ENCODE results near the gene SLCO2B1.

Gene SLCO2B1

DNA sequence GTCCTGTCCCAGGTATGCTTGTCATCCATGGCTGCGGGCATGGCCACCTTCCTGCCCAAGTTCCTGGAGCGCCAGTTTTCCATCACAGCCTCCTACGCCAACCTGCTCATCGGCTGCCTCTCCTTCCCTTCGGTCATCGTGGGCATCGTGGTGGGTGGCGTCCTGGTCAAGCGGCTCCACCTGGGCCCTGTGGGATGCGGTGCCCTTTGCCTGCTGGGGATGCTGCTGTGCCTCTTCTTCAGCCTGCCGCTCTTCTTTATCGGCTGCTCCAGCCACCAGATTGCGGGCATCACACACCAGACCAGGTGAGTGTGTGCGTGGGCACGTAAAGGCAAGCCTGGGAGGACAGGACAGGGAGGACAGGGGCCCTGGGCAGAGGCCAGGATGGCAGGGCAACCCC, 42.4 kb downstream of the SLCO2B1 start:
- no peak for DNase-seq (ENCODE audit: low spot score)

DNA sequence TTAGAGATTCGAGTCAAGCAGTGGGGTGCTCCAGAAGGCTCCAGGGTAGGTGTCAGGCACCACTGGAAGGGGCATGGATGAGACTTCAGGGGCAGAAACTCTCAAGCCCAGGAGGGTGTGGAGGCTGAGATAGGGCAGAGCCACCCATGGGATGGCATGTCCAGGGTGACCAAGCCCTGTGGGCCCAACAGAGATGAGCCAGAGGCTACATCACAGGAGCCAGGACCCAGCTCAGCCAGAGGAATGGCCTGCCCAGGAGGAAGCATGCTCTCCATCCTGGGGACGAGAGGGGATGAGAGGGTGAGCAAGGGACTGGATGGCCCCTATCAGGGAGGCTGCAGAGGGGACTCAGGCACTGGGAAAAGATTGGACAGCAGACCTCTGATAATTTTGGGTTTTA, 42.8 kb downstream of the SLCO2B1 start:
- no peak for DNase-seq (ENCODE audit: low spot score)

DNA sequence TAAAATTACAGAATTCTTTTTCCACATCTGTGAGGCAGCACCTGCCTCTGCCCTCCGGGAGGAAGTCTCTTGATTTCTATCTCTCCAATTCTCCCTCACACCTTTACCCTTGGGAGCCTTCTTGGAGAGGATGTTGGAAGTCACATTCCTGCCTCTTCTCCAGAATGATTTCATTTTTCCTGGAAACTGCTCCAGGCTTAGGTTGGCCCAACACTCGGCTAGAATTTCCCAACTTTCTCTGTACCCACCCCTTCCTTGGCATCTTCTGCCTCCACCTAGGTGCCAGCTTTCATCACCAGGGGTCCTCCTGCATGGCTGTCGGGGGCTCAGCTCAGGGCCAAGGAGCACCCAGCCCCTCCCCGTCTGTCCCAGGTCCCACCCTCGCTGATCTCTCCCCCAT, 43.2 kb downstream of the SLCO2B1 start:
- DNase-seq (ENCODE audit: low spot score), result no peak

DNA sequence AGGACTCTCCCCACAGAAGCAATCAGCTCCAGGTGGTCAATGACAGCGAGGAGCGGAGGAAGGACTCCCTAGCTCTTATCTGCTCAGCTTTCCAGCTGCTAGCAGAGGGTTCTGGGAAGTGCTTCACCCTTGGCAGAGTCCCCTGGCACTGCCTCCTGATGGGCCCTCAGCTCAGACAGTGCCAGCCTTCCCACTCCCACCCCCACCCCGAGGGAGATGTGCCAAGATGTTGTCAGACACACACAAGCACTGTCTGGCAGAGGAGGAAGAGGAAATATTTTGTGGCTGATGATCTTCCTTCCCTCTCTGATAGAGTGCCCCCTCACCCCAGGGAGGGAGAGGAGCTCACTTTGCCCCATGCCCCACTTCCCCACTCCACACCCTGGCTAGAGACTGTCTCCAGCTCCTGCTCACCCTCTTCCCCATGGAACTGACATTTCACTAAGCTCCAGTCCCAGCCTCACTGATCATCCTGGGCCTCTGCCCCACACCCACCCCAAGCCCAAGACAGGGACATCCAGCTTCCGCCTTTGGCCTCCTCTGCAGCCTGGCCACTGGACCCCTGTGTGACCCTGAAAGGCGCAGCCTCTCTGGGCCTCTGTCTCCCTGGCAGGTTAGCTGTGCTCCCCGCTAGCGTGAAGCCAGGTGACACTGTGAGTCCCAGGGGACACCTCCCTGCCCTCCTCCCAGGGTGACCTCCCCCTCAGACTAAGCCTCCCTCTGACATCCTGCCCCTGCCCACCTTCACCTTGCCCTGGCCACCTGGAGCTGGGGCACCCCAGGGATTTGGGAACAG, 44.5 kb downstream of the SLCO2B1 start:
- peak; percentile 84 for DNase-seq (ENCODE audit: low spot score)

DNA sequence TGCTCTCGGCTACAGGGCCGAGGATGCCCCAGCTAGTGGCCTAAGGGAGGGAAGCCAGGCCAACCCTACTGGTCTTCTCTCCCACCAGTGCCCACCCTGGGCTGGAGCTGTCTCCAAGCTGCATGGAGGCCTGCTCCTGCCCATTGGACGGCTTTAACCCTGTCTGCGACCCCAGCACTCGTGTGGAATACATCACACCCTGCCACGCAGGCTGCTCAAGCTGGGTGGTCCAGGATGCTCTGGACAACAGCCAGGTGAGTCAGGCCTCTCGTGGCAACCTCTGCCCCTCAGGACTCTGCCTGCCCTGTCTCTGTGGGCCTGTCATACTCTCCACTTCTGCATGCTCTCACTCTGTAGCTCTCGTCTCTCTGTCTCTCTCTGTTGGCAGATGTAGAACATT, 45.5 kb downstream of the SLCO2B1 start:
- no peak for DNase-seq (ENCODE audit: low spot score)

DNA sequence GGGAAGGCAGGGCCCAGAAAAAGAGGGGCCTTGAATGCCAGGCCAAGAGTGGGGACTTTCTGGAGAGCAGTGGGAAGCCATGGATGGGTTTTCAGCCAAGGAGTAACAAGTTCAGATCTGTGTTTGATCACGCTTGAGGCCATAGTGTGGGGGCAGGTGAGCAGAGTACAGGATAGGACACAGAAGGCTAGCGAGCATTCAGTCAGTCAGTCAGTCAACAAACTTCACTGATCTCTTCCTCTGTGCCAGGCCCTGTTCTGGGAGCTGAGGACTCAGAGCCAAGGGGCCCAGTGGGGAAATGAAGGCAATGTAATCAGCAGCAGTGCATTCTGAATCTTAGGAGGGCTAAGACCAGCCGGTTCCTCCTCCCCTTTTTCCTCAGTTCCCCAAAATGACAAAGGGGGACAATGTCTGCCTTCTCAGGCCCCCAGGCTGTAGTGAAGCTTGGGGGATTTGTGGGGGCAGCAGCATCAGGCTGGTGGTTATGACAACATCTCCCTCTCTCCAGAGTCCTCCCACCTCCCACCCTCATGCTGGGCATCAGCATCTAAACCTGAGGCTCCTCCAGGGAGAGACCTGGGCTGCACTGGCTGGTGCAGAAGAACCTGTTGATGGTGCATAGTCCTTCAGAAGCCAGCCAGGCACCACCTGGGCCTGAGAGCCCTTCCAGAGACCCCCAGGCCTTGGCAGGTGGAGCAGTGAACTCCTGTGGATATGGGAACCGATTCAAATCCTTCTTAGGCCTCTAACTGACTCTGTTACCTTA, 46.8 kb downstream of the SLCO2B1 start:
- no peak for DNase-seq (ENCODE audit: low spot score)

DNA sequence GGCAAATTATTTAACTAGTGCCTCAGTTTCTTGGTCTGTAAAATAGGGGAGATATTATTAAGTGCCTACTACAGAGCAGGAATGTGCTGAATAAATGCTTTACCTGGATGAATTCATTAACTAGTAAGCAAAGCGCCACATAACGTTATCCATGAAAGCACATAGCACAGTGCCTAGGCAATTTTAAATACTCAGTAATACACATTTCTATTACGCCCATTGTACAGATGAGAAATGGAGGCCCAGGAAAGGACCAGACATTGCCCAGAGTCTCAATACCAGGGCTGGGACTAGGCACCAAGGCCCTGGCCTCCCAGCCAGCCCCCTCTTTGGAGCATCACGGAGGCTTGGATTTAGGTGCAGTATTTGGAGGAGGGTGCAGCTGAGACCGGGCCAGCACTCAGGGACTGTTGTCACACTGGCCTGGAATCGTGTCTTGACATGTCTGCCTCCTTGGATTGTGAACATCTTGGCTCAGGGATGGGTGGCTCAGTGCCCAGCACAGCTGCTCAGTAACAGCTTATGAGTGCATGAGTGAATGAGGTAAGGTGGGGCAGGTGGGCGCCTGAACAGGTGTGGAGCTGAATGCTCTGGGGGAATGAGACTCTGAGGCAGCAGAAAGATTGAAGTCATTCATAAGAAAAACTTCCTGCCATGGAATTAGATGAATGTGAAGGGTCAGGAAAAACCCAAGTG, 47.5 kb downstream of the SLCO2B1 start:
- no peak for DNase-seq (ENCODE audit: low spot score)

DNA sequence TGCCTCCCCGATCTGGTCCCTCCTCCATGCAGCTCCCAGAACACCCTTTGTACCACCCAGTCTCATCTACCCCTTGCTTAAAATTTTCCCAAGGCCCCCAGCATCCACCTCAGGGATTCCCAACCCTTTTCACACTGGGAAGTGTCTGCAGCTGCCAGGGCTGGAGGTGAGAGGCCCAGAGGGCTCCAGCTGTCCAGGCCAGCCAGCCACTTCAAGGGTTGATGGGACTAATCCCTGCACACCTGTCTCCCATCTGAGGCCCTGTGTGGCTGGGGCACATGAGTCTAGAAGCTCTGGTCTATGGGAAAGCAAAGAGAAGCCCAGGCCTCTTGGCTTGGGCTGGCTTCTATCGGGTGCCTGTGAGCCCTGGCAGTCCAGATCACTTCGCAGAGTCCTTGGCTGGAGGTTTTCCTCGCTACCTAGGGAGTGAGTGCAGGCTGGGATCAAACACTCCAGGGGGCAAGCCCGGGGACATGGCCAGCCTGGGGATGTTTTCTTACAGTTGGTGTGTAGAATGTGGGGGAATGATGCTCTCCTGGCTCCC, 48.6 kb downstream of the SLCO2B1 start:
- DNase-seq (ENCODE audit: low spot score), result no peak

DNA sequence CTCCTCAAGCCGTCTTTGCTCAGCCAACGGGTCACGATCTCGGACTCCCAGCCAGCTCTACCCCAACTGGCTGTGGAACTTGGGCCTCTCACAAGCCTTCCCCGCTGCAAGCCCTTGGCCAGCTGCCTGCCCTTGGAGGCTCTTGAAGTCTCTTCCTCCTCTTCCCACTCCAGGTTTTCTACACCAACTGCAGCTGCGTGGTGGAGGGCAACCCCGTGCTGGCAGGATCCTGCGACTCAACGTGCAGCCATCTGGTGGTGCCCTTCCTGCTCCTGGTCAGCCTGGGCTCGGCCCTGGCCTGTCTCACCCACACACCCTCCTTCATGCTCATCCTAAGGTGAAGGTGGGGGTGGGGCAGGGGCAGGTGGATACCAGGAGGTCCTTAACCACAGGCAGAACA, 49.1 kb downstream of the SLCO2B1 start:
- DNase-seq (ENCODE audit: low spot score), result peak; percentile 30

DNA sequence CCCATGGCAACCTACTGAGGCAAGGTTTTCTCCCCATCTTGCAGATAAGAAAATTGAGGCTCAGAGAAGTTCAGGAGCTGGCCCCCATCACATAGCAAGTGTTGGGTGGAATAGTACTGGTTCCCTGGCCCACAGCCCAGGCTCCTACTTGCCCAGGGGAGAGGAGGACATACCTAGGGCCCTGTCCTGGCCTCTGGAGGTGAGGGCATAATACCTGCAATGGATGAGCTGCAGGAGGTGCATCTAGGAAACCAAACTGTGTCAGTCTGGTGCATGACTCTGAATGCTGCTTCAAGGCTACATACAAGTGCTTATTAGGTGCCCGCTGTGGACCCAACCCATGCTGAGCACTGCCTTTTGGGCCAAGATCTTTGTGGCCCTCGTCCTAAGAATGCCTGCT, 49.6 kb downstream of the SLCO2B1 start:
- DNase-seq (ENCODE audit: low spot score), result no peak

DNA sequence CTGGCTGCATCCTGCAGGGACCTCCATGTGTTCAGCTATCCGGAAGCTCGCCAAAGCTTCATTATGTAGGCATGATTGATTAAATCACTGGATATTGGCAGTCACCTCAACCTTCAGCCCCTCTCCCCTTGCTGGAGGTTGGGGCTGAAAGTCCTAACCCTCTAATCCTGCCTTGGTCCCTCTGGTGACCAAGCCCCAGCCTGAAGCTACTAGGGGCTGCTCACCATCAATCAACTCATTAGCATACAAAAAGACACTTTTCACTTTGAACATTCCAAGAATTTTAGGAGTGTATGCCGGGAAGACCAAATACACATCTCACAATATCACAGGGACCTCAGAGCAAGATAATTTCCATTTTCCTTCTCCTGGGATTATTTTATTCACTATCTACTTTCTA, 50.9 kb downstream of the SLCO2B1 start:
- no peak for DNase-seq (ENCODE audit: low spot score)

DNA sequence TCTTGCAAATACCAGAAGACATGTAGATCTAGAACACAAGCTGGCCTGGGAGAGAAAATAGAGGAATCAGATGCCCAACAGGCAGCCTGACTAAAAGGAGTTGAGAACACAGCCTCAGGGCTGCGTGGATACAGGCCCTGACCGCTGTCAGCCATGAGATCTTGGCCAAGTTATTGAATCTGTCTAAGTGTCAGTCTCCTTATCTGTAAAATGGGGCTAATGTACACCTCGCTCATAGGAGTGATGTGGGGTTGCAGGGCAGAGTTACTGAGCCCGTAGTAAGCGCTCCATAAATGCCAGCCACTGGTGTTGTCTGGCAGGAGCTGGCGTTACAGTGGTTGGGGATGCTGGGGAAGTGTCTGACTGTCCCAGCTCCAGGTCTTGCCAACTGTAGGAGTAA, 51.3 kb downstream of the SLCO2B1 start:
- no peak for DNase-seq (ENCODE audit: low spot score)

DNA sequence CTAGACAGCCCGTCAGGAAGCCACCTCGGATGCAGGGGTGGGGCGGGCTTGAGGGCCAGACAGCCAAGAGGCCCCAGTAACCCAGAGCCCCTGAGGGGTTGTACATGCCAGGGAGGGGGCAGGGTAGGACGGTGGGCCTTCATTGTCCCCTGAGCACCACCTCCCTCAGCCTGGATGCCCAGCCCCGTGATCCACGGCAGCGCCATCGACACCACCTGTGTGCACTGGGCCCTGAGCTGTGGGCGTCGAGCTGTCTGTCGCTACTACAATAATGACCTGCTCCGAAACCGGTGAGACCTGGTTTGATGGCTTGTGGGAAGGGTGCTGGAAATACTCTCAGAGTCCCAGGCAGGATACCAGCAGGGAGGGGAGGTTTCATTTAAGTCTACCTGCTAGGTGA, 52.2 kb downstream of the SLCO2B1 start:
- DNase-seq (ENCODE audit: low spot score), result no peak

DNA sequence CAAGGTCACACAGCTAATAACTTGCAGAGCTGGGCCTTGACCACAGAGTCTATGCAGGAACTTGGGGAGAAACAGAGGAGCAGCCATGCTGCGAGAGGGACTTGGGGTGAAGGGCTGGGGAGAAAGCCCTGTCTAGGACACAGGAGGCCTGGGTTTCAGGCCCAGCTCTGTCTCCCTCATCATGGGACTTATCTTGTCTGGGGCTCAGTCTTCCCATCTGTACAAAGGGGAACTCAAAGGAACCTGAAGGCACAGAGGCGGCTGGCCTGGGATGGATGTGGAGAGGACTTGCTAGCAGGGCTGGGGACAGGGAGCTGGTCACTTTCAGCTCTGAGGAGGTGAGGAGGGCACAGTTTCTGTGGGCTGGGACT, 52.7 kb downstream of the SLCO2B1 start:
- no peak for DNase-seq (ENCODE audit: low spot score)

DNA sequence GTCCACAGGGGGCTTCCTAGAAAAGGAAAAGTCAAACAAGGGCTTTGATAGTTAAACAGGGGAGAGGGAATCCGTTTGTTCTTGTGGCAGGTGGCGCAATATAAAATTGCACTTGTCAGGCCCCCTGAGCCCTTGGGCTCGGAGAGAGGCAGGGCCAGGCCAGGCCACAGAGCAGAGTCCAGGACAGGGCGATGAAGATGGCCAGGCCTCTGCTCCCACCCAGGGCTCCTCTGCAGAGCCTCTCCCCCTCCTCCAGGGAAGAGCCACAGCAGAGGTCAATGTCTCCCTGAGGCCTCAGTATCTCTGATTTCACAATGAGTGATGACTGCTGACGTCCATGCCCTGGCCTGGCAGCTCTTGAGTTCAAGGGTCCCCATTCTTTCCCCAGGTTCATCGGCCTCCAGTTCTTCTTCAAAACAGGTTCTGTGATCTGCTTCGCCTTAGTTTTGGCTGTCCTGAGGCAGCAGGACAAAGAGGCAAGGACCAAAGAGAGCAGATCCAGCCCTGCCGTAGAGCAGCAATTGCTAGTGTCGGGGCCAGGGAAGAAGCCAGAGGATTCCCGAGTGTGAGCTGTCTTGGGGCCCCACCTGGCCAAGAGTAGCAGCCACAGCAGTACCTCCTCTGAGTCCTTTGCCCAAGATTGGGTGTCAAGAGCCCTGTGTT, 53.2 kb downstream of the SLCO2B1 start:
- no peak for DNase-seq (ENCODE audit: low spot score)

DNA sequence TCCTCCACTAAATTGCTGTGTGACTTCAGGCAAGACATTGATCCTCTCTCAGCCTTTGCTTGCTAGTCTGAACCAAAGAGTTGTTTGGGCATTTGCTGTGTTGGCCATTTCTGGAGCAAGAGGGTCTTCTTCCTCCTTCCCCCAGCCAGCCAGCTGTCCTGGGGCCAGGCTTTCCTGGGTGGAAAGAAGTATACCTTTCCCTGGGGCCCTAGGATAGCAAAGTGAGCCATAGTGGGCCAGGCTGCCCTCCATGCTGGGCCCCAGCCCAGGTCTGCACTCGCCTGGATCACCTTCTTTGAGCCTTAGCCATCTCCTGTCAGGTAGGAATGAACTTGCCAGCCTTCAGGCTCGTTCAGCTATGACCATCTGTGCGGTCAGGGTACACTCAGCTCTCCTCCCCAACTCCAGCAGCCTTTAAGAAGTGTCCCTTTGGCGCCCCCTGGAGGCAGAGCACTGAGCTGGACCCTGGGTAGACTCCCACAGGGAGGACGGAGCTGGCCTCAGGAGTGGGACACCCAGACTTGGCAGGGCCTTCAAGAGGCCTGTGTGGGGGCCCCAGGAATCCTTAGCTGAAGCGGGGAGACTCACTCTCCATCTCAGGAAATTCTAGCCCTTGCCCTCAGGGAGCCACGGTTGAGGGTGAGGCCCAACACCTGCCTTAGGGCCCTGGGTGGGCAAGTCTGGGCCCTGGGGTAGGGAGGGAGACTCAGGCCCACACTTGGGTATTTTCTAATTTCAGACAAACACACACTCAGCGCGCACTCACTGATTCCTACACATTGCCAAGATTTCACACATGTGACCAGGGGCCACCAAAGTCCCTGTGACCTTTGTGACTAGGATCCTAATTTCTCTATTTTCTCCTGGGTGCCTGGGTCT, 54.0 kb downstream of the SLCO2B1 start:
- peak; percentile 75 for DNase-seq (ENCODE audit: low spot score)

DNA sequence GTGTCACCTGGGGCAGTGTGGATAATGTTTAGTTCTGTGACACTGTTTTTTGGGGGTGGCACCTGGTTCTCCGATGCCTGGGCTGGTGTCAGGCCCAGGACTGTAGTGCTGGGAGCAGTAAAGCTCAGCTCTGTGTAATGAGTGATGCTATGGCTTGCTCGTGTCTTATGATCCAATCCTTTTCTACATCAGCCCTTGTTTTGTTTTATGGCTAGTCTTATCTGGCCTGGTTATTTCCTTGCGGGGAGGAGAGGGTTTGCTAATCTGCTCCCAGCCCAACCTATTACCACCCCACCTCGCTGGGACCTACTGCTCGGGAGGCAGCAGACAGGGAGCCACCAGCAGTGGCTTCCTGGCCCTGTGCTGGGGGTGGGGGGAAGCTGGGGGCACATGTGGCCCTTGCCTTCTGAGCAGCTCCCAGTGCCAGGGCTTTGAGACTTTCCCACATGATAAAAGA, 54.7 kb downstream of the SLCO2B1 start:
- DNase-seq (ENCODE audit: low spot score), result no peak

DNA sequence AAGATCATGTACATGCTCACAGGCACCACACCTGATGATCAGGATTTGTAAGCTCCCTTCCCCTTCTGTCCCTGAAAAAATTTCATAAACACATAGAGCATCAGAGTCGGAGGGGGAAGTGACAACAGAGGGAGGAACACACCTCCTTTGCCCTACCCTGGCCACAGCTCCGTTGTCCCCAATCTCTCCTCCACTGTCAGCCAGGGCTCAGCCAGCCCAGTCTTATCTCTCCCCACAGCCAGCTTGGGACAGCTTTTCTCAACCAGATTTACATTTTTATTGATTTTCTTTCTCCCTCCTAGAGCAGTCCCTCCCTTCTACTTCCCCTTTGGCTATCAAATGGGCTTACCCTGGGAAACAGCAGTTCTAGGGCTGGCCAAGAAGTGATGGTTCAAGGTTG, 57.5 kb downstream of the SLCO2B1 start:
- no peak for DNase-seq (ENCODE audit: low spot score)

DNA sequence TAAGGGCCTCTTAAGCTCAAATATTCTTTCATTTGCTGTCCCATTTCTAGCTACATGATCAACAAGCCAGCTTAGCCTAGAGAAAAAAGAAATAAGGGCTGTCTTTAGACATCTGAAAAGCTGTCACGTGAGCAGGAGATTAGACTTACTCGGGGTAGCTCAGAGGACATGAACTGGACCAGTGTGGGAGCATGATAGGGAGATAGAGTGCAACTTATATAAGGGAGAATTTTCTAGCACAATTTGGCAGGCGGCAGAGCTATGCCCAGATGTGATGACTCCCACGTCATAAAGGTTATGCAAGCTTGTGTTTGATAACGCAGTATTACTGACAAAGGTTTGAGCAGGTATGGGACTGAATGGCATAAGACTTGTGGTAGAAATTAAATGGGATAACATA, 61.5 kb downstream of the SLCO2B1 start:
- DNase-seq (ENCODE audit: low spot score), result no peak

DNA sequence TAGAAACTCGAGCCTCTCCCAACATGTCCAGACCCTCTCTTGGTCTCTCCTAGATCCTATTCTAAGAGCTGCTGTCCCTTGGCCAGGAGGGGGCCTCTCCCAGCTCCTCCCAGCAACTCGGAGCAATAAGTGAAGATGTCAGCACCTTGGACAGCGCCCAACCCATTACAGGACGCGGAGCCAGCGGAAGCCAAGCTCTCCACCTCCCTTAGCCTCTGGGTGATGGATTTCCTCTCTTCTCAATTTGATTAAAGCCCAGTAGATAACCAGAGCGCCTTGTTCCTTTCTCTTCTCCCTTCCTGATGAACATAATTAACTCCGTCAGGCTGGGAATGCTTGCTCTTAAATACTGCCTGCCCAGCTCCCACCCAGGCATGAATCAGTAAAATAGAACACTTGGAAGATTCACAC, 63.5 kb downstream of the SLCO2B1 start:
- DNase-seq (ENCODE audit: low spot score), result peak; percentile 43

DNA sequence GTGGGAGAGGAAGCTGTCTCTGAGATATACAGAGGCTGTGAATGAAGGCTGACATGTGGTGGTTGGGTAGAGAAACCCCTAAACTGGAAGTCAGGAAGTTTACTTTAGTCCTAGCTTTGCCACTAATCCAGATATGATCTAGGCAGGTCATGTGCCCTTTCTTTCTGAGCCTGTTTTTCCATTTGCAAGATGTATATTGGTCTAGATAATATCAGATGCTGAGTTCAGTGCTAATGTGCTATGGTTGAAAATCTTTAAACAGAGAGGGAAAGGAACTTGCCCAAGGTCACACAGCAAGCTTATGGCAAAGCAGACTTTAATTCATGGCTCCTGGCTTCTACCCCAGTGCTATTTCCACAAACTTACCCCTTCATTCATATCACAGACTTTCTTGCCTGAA, 63.9 kb downstream of the SLCO2B1 start:
- DNase-seq (ENCODE audit: low spot score), result no peak
